ENCODE measurements around the gene KCND2.

KCND2 gene

GRCh38 chr7:120519224-120519623 lies 246.2 kb downstream of the KCND2 start:
- peaks cover 0 to under 1% (median 0%) of the 10 kb centered on the region in 5 donors for H3K4me1 ChIP-seq (ENCODE audit: control insufficient read depth in 5 of 5, insufficient read depth in 5 of 5, low read length in 5 of 5)
- no peaks in the 10 kb centered on the region for H3K36me3 ChIP-seq (ENCODE audit: control insufficient read depth in 5 of 5, insufficient read depth in 5 of 5, low read length in 5 of 5)
- H3K4me3 ChIP-seq (ENCODE audit: low read depth in 1 of 5, low read length in 5 of 5), result no peak overlapping the region
- no peak overlapping the region for H3K27ac ChIP-seq (ENCODE audit: low read depth, low read length)
- no peaks in the 10 kb centered on the region for H3K9me3 ChIP-seq (ENCODE audit: control insufficient read depth in 5 of 5, low read length in 5 of 5)
- H3K27me3 ChIP-seq (ENCODE audit: control insufficient read depth in 5 of 5, insufficient read depth in 4 of 5, low read length in 5 of 5), result no peaks in the 10 kb centered on the region
- H3K9ac ChIP-seq (ENCODE audit: low read length in 5 of 5), result no peak overlapping the region

- no peaks in the 10 kb centered on the region for H3K9me3 ChIP-seq (ENCODE audit: control insufficient read depth in 5 of 5, low read length in 5 of 5)
- no peak overlapping the region for H3K4me3 ChIP-seq (ENCODE audit: low read depth in 1 of 5, low read length in 5 of 5)
- H3K4me1 ChIP-seq (ENCODE audit: control insufficient read depth in 5 of 5, insufficient read depth in 5 of 5, low read length in 5 of 5), result peaks cover 0 to 12% (median 2%) of the 10 kb centered on the region in 5 donors
- no peak overlapping the region for H3K27ac ChIP-seq (ENCODE audit: low read depth, low read length)
- no peaks in the 10 kb centered on the region for H3K36me3 ChIP-seq (ENCODE audit: control insufficient read depth in 5 of 5, insufficient read depth in 5 of 5, low read length in 5 of 5)
- no peak overlapping the region for H3K9ac ChIP-seq (ENCODE audit: low read length in 5 of 5)
- no peaks in the 10 kb centered on the region for H3K27me3 ChIP-seq (ENCODE audit: control insufficient read depth in 5 of 5, insufficient read depth in 4 of 5, low read length in 5 of 5)
Measured at GRCh38 chr7:120521761-120522737, 249.1 kb downstream of the KCND2 start.

GRCh38 chr7:120523985-120524384 lies 251.0 kb downstream of the KCND2 start:
- no peaks in the 10 kb centered on the region for H3K9me3 ChIP-seq (ENCODE audit: control insufficient read depth in 5 of 5, low read length in 5 of 5)
- no peak overlapping the region for H3K4me3 ChIP-seq (ENCODE audit: low read depth in 1 of 5, low read length in 5 of 5)
- H3K4me1 ChIP-seq (ENCODE audit: control insufficient read depth in 5 of 5, insufficient read depth in 5 of 5, low read length in 5 of 5), result peaks cover 0 to 13% (median 2%) of the 10 kb centered on the region in 5 donors
- H3K36me3 ChIP-seq (ENCODE audit: control insufficient read depth in 5 of 5, insufficient read depth in 5 of 5, low read length in 5 of 5), result no peaks in the 10 kb centered on the region
- no peak overlapping the region for H3K9ac ChIP-seq (ENCODE audit: low read length in 5 of 5)
- H3K27me3 ChIP-seq (ENCODE audit: control insufficient read depth in 5 of 5, insufficient read depth in 4 of 5, low read length in 5 of 5), result no peaks in the 10 kb centered on the region
- H3K27ac ChIP-seq (ENCODE audit: low read depth, low read length), result no peak overlapping the region

GRCh38 chr7:120526902-120527509 lies 254.0 kb downstream of the KCND2 start:
- H3K9ac ChIP-seq (ENCODE audit: low read length in 5 of 5), result no peak overlapping the region
- H3K27ac ChIP-seq (ENCODE audit: low read depth, low read length), result no peak overlapping the region
- H3K9me3 ChIP-seq (ENCODE audit: control insufficient read depth in 5 of 5, low read length in 5 of 5), result no peaks in the 10 kb centered on the region
- no peaks in the 10 kb centered on the region for H3K36me3 ChIP-seq (ENCODE audit: control insufficient read depth in 5 of 5, insufficient read depth in 5 of 5, low read length in 5 of 5)
- no peak overlapping the region for H3K4me3 ChIP-seq (ENCODE audit: low read depth in 1 of 5, low read length in 5 of 5)
- H3K27me3 ChIP-seq (ENCODE audit: control insufficient read depth in 5 of 5, insufficient read depth in 4 of 5, low read length in 5 of 5), result no peaks in the 10 kb centered on the region
- peaks cover 0 to 22% (median 8%) of the 10 kb centered on the region in 5 donors for H3K4me1 ChIP-seq (ENCODE audit: control insufficient read depth in 5 of 5, insufficient read depth in 5 of 5, low read length in 5 of 5)

- Histone ChIP-seq H3K36me3 (ENCODE audit: control insufficient read depth in 5 of 5, insufficient read depth in 5 of 5, low read length in 5 of 5) (no peaks in the 10 kb centered on the region), H3K27me3 (ENCODE audit: control insufficient read depth in 5 of 5, insufficient read depth in 4 of 5, low read length in 5 of 5) (no peaks in the 10 kb centered on the region), H3K27ac (ENCODE audit: low read depth, low read length) (no peak overlapping the region), H3K9me3 (ENCODE audit: control insufficient read depth in 5 of 5, low read length in 5 of 5) (no peaks in the 10 kb centered on the region), H3K4me1 (ENCODE audit: control insufficient read depth in 5 of 5, insufficient read depth in 5 of 5, low read length in 5 of 5) (peaks cover 0 to 17% (median 8%) of the 10 kb centered on the region in 5 donors), H3K4me3 (ENCODE audit: low read depth in 1 of 5, low read length in 5 of 5) (no peak overlapping the region), H3K9ac (ENCODE audit: low read length in 5 of 5) (no peak overlapping the region)
Measured at GRCh38 chr7:120529736-120530135, 256.8 kb downstream of the KCND2 start.

GRCh38 chr7:120538335-120538734 lies 265.4 kb downstream of the KCND2 start:
- Histone ChIP-seq H3K9ac (ENCODE audit: low read length in 5 of 5) (no peak overlapping the region), H3K9me3 (ENCODE audit: control insufficient read depth in 5 of 5, low read length in 5 of 5) (no peaks in the 10 kb centered on the region), H3K27ac (ENCODE audit: low read depth, low read length) (no peak overlapping the region), H3K36me3 (ENCODE audit: control insufficient read depth in 5 of 5, insufficient read depth in 5 of 5, low read length in 5 of 5) (no peaks in the 10 kb centered on the region), H3K4me1 (ENCODE audit: control insufficient read depth in 5 of 5, insufficient read depth in 5 of 5, low read length in 5 of 5) (peaks cover 0 to 7% (median 4%) of the 10 kb centered on the region in 5 donors), H3K4me3 (ENCODE audit: low read depth in 1 of 5, low read length in 5 of 5) (no peak overlapping the region), H3K27me3 (ENCODE audit: control insufficient read depth in 5 of 5, insufficient read depth in 4 of 5, low read length in 5 of 5) (no peaks in the 10 kb centered on the region)

- Histone ChIP-seq H3K4me1 (ENCODE audit: control insufficient read depth in 5 of 5, insufficient read depth in 5 of 5, low read length in 5 of 5) (peaks cover 0 to 7% (median 4%) of the 10 kb centered on the region in 5 donors), H3K9ac (ENCODE audit: low read length in 5 of 5) (no peak overlapping the region), H3K27ac (ENCODE audit: low read depth, low read length) (no peak overlapping the region), H3K4me3 (ENCODE audit: low read depth in 1 of 5, low read length in 5 of 5) (peak overlapping the region in 2 of 5 donors; percentile 5 to 13), H3K9me3 (ENCODE audit: control insufficient read depth in 5 of 5, low read length in 5 of 5) (no peaks in the 10 kb centered on the region), H3K27me3 (ENCODE audit: control insufficient read depth in 5 of 5, insufficient read depth in 4 of 5, low read length in 5 of 5) (no peaks in the 10 kb centered on the region), H3K36me3 (ENCODE audit: control insufficient read depth in 5 of 5, insufficient read depth in 5 of 5, low read length in 5 of 5) (no peaks in the 10 kb centered on the region)
Measured at GRCh38 chr7:120539321-120539720, 266.3 kb downstream of the KCND2 start.

- no peak overlapping the region for H3K27ac ChIP-seq (ENCODE audit: low read depth, low read length)
- no peaks in the 10 kb centered on the region for H3K9me3 ChIP-seq (ENCODE audit: control insufficient read depth in 5 of 5, low read length in 5 of 5)
- H3K27me3 ChIP-seq (ENCODE audit: control insufficient read depth in 5 of 5, insufficient read depth in 4 of 5, low read length in 5 of 5), result no peaks in the 10 kb centered on the region
- no peak overlapping the region for H3K4me3 ChIP-seq (ENCODE audit: low read depth in 1 of 5, low read length in 5 of 5)
- no peaks in the 10 kb centered on the region for H3K36me3 ChIP-seq (ENCODE audit: control insufficient read depth in 5 of 5, insufficient read depth in 5 of 5, low read length in 5 of 5)
- H3K4me1 ChIP-seq (ENCODE audit: control insufficient read depth in 5 of 5, insufficient read depth in 5 of 5, low read length in 5 of 5), result peaks cover 0 to 6% (median 4%) of the 10 kb centered on the region in 5 donors
- H3K9ac ChIP-seq (ENCODE audit: low read length in 5 of 5), result no peak overlapping the region
Measured at GRCh38 chr7:120547605-120548004, 274.6 kb downstream of the KCND2 start.

GRCh38 chr7:120550494-120551048 lies 277.6 kb downstream of the KCND2 start:
- Histone ChIP-seq H3K4me1 (ENCODE audit: control insufficient read depth in 5 of 5, insufficient read depth in 5 of 5, low read length in 5 of 5) (peaks cover 0 to 6% (median 4%) of the 10 kb centered on the region in 5 donors), H3K27me3 (ENCODE audit: control insufficient read depth in 5 of 5, insufficient read depth in 4 of 5, low read length in 5 of 5) (no peaks in the 10 kb centered on the region), H3K36me3 (ENCODE audit: control insufficient read depth in 5 of 5, insufficient read depth in 5 of 5, low read length in 5 of 5) (no peaks in the 10 kb centered on the region), H3K27ac (ENCODE audit: low read depth, low read length) (no peak overlapping the region), H3K9ac (ENCODE audit: low read length in 5 of 5) (no peak overlapping the region), H3K9me3 (ENCODE audit: control insufficient read depth in 5 of 5, low read length in 5 of 5) (no peaks in the 10 kb centered on the region), H3K4me3 (ENCODE audit: low read depth in 1 of 5, low read length in 5 of 5) (no peak overlapping the region)

- H3K4me1 ChIP-seq (ENCODE audit: control insufficient read depth in 5 of 5, insufficient read depth in 5 of 5, low read length in 5 of 5), result peaks cover 0 to 6% (median 4%) of the 10 kb centered on the region in 5 donors
- no peak overlapping the region for H3K27ac ChIP-seq (ENCODE audit: low read depth, low read length)
- H3K9ac ChIP-seq (ENCODE audit: low read length in 5 of 5), result no peak overlapping the region
- no peaks in the 10 kb centered on the region for H3K36me3 ChIP-seq (ENCODE audit: control insufficient read depth in 5 of 5, insufficient read depth in 5 of 5, low read length in 5 of 5)
- H3K4me3 ChIP-seq (ENCODE audit: low read depth in 1 of 5, low read length in 5 of 5), result no peak overlapping the region
- H3K9me3 ChIP-seq (ENCODE audit: control insufficient read depth in 5 of 5, low read length in 5 of 5), result no peaks in the 10 kb centered on the region
- H3K27me3 ChIP-seq (ENCODE audit: control insufficient read depth in 5 of 5, insufficient read depth in 4 of 5, low read length in 5 of 5), result no peaks in the 10 kb centered on the region
Measured at GRCh38 chr7:120553491-120553890, 280.5 kb downstream of the KCND2 start.
